DND-41 (cell line): ENCODE data around the gene HOXA4.

ENCODE experiments used
- CTCF ChIP-seq: IDR thresholded peaks from 2 replicates; pipeline ENCODE4 v1.5.1; 2012; ENCODE audit warnings: borderline replicate concordance, low read length, moderate library complexity, mild to moderate bottlenecking; ENCODE audit not compliant: poor library complexity, severe bottlenecking; ENCODE audit errors: extremely low read depth
- EZH2 ChIP-seq: IDR thresholded peaks from 3 replicates; pipeline ENCODE4 v1.6.1; 2012; ENCODE audit warnings: borderline replicate concordance, low read depth, mild to moderate bottlenecking, moderate library complexity, low read length, inconsistent platforms; ENCODE audit not compliant: severe bottlenecking

- TF ChIP-seq CTCF (no peak), EZH2 (no peak)
Measured at GRCh38 chr7:27163288-27164044, 32.9 kb upstream of the HOXA4 start.
